Neuronal stem cell (in vitro differentiated cells): ENCODE data around the gene ASIP.
"Not testable (repeated sequence)": the region's sequence is repeated elsewhere in the genome, so short reads cannot be mapped to it uniquely, and the experiment has no call there.

Source experiments
- DNase-seq: peaks from one replicate; pipeline ENCODE4 v3.0.0-alpha.2; 2013; ENCODE audit warnings: low spot score
- H2AFZ ChIP-seq: one replicate; pipeline ENCODE4 v1.6.1; 2013; ENCODE audit warnings: mild to moderate bottlenecking, low read length, inconsistent platforms
- H2AK5ac ChIP-seq: 2 replicates; pipeline ENCODE4 v1.6.1; 2013; ENCODE audit warnings: low read depth, mild to moderate bottlenecking, inconsistent platforms, low read length, moderate library complexity, mixed read lengths
- H2BK120ac ChIP-seq: 2 replicates; pipeline ENCODE4 v1.6.1; 2013; ENCODE audit warnings: low read depth, mild to moderate bottlenecking, inconsistent platforms, low read length, moderate library complexity, mixed read lengths
- H2BK12ac ChIP-seq: one replicate; pipeline ENCODE4 v1.6.1; 2013; ENCODE audit warnings: low read length, inconsistent platforms
- H2BK15ac ChIP-seq: 2 replicates; pipeline ENCODE4 v1.6.1; 2013; ENCODE audit warnings: mild to moderate bottlenecking, low read length, inconsistent platforms, mixed read lengths
- H2BK5ac ChIP-seq: one replicate; pipeline ENCODE4 v1.6.1; 2013; ENCODE audit warnings: inconsistent platforms, mild to moderate bottlenecking, low read length, moderate library complexity
- H3K14ac ChIP-seq: one replicate; pipeline ENCODE4 v1.6.1; 2013; ENCODE audit warnings: low read length, inconsistent platforms
- H3K18ac ChIP-seq: 2 replicates; pipeline ENCODE4 v1.6.1; 2013; ENCODE audit warnings: low read length, inconsistent platforms
- H3K23ac ChIP-seq: 2 replicates; pipeline ENCODE4 v1.6.1; 2013; ENCODE audit warnings: low read depth, mild to moderate bottlenecking, mixed read lengths, low read length, inconsistent platforms; ENCODE audit not compliant: poor library complexity
- H3K27ac ChIP-seq: replicated peaks from 3 replicates; pipeline ENCODE4 v1.5.1; 2013; ENCODE audit warnings: low read length, inconsistent platforms
- H3K27me3 ChIP-seq, 3 experiments: 2 replicates each; pipeline ENCODE4 v1.6.1; 2013; ENCODE audit warnings: low read length in 3 of 3, mild to moderate bottlenecking in 2 of 3, inconsistent platforms in 1 of 3, low read depth in 1 of 3, mixed read lengths in 1 of 3, moderate library complexity in 1 of 3; ENCODE audit not compliant: control insufficient read depth in 3 of 3, insufficient read depth in 3 of 3
- H3K36me3 ChIP-seq, 2 donors: replicated peaks in 1 of 2; 2 replicates each; pipeline ENCODE4 v1.6.1; 2013; ENCODE audit warnings: low read length in 2 of 2; ENCODE audit not compliant: control insufficient read depth in 2 of 2, insufficient read depth in 2 of 2
- H3K4ac ChIP-seq: 2 replicates; pipeline ENCODE4 v1.6.1; 2013; ENCODE audit warnings: inconsistent platforms, mild to moderate bottlenecking, low read length, moderate library complexity
- H3K4me1 ChIP-seq, 2 donors: 1 replicate in 1 of 2; 2 replicates in 1 of 2; pipeline ENCODE4 v1.6.1; 2013; ENCODE audit warnings: low read length in 2 of 2, low read depth in 1 of 2; ENCODE audit not compliant: control insufficient read depth in 2 of 2, insufficient read depth in 1 of 2
- H3K4me2 ChIP-seq: one replicate; pipeline ENCODE4 v1.6.1; 2013; ENCODE audit warnings: mild to moderate bottlenecking, low read length, inconsistent platforms; ENCODE audit not compliant: insufficient read depth, poor library complexity, severe bottlenecking
- H3K4me3 ChIP-seq, 2 donors: 2 replicates each; pipeline ENCODE4 v1.5.1; 2013; ENCODE audit warnings: low read length in 2 of 2, mild to moderate bottlenecking in 2 of 2, inconsistent platforms in 1 of 2, moderate library complexity in 1 of 2
- H3K79me1 ChIP-seq: one replicate; pipeline ENCODE4 v1.6.1; 2013; ENCODE audit warnings: low read depth, mild to moderate bottlenecking, inconsistent platforms, low read length, moderate library complexity
- H3K9ac ChIP-seq: one replicate; pipeline ENCODE4 v1.6.1; 2013; ENCODE audit warnings: mild to moderate bottlenecking, low read depth, low read length, inconsistent platforms; ENCODE audit not compliant: poor library complexity
- H3K9me3 ChIP-seq, 2 donors: replicated peaks in 1 of 2; 2 replicates each; pipeline versions ENCODE3 to v1.6.1; 2013; ENCODE audit warnings: low read length in 2 of 2, mild to moderate bottlenecking in 2 of 2, inconsistent platforms in 1 of 2, low read depth in 1 of 2, mixed read lengths in 1 of 2, moderate library complexity in 1 of 2; ENCODE audit not compliant: control insufficient read depth in 2 of 2, insufficient read depth in 1 of 2
- H4K8ac ChIP-seq: one replicate; pipeline ENCODE4 v1.6.1; 2013; ENCODE audit warnings: low read depth, mild to moderate bottlenecking, inconsistent platforms, low read length, moderate library complexity
- H4K91ac ChIP-seq: one replicate; pipeline ENCODE4 v1.6.1; 2013; ENCODE audit warnings: low read length, low read depth, mild to moderate bottlenecking, inconsistent platforms; ENCODE audit not compliant: poor library complexity
- WGBS, 2 donors: extraction: QIAGEN DNeasy Blood & Tissue Kit; methylation state at CpG; one replicate each; pipeline ENCODE4 v1.1.7; 2013; ENCODE audit warnings: missing lambda C conversion rate in 2 of 2, mixed read lengths in 1 of 2; ENCODE audit not compliant: insufficient read length in 2 of 2, insufficient replicate concordance in 1 of 2; ENCODE audit errors: extremely low coverage in 2 of 2; 5-methylcytosine and 5-hydroxymethylcytosine counted together

ASIP gene

DNA sequence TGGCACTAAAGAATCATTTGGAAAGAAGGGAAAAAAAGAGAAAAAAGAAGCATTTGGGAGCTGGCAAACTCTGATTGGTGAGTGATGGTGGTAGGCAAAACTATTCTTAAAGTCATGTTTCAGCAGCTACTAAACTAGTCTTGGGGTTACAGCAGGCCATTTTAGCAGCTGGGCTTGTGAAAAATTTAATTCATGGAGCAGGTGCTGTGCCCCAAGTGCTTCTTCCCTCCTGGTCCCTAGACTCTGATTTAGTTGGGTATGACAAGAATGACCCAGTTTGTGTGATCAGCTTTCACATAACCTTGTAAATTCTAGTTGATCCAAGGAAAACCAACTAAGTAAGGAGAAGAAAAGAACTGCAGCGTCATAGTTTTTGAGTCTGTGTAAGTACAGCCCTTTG lies 1.1 kb upstream of the ASIP start:
- Histone ChIP-seq H3K4me2 (no peak overlapping the region), H3K9me3 (no peaks in the 10 kb centered on the region), H4K8ac (no peak overlapping the region), H3K9ac (no peak overlapping the region), H3K79me1 (no peaks in the 10 kb centered on the region), H3K36me3 (no peaks in the 10 kb centered on the region), H2BK15ac (no peak overlapping the region), H3K14ac (no peak overlapping the region), H2BK5ac (no peak overlapping the region), H2BK120ac (no peak overlapping the region), H3K18ac (no peak overlapping the region), H4K91ac (no peak overlapping the region), H3K4me3 (no peak overlapping the region), H3K23ac (no peak overlapping the region), H2BK12ac (no peak overlapping the region), H2AFZ (no peak overlapping the region), H3K27ac (no peak overlapping the region), H3K4me1 (no peaks in the 10 kb centered on the region), H2AK5ac (no peak overlapping the region), H3K4ac (no peak overlapping the region), H3K27me3 (no peaks in the 10 kb centered on the region)
- DNase-seq = no peak
- no CpG with 5 or more reads among the region's 1 CpG for WGBS, 2 donors

DNA sequence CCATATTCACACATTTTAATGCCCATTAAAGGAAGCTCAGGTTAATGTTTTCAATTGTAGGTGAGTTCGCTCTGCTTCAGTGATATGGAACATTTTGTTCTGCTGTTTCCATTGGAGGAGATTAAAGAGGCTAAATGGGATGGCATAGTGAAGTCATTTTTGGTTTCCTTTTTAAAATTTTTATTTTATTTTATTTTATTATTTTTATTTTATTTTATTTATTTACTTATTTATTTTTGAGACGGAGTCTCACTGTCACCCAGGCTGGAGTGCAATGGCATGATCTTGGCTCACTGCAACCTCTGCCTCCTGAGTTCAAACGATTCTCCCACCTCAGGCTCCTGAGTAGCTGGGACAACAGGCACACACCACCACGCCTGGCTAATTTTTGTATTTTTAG lies 792 bp downstream of the ASIP start:
- not testable (repeated sequence) for H2BK120ac ChIP-seq, H2AFZ ChIP-seq, H3K27me3 ChIP-seq, H3K27ac ChIP-seq, H3K79me1 ChIP-seq, H3K4ac ChIP-seq, H3K36me3 ChIP-seq, H3K9ac ChIP-seq, H3K4me2 ChIP-seq, H2BK12ac ChIP-seq, H3K4me3 ChIP-seq, H4K8ac ChIP-seq, H3K4me1 ChIP-seq, H3K14ac ChIP-seq, H3K9me3 ChIP-seq, H4K91ac ChIP-seq, H2BK15ac ChIP-seq, H2AK5ac ChIP-seq, H2BK5ac ChIP-seq, DNase-seq, H3K18ac ChIP-seq, H3K23ac ChIP-seq
- no CpG with 5 or more reads among the region's 4 CpGs for WGBS, 2 donors

DNA sequence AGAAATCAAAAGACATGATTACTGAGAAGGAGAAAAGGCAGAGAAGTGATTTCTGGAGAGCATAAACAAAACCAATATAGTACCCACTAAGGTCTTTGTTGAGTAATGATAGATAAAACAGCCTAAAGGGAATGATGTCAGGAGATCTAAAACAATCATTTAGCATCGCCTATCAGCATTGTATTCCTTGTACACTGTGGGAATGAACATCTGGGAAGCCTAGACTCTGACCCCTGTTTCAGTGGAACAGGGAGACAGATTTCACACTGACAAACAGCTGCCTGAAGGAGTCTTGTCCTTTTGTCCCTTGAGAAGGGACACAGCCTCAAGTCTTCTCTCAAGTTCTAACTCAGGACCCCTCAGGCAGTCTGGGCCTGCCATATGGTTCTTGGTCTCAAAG lies 1.7 kb downstream of the ASIP start:
- H3K36me3 ChIP-seq = no peaks in the 10 kb centered on the region
- no peaks in the 10 kb centered on the region for H3K9me3 ChIP-seq
- H3K27me3 ChIP-seq = no peaks in the 10 kb centered on the region
- H3K23ac ChIP-seq = no peak overlapping the region
- H2BK5ac ChIP-seq = no peak overlapping the region
- H3K4me1 ChIP-seq = no peaks in the 10 kb centered on the region
- H3K79me1 ChIP-seq = no peaks in the 10 kb centered on the region
- no peak overlapping the region for H3K4ac ChIP-seq
- no peak overlapping the region for H2AK5ac ChIP-seq
- H4K91ac ChIP-seq = no peak overlapping the region
- H3K9ac ChIP-seq = no peak overlapping the region
- H3K27ac ChIP-seq = no peak overlapping the region
- H4K8ac ChIP-seq = no peak overlapping the region
- H2AFZ ChIP-seq = no peak overlapping the region
- no peak overlapping the region for H2BK12ac ChIP-seq
- no peak overlapping the region for H3K18ac ChIP-seq
- H2BK120ac ChIP-seq = no peak overlapping the region
- H3K14ac ChIP-seq = no peak overlapping the region
- no peak overlapping the region for H2BK15ac ChIP-seq
- H3K4me3 ChIP-seq = no peak overlapping the region
- DNase-seq = no peak
- WGBS, 2 donors = no CpG with 5 or more reads among the region's 1 CpG
- H3K4me2 ChIP-seq = no peak overlapping the region

DNA sequence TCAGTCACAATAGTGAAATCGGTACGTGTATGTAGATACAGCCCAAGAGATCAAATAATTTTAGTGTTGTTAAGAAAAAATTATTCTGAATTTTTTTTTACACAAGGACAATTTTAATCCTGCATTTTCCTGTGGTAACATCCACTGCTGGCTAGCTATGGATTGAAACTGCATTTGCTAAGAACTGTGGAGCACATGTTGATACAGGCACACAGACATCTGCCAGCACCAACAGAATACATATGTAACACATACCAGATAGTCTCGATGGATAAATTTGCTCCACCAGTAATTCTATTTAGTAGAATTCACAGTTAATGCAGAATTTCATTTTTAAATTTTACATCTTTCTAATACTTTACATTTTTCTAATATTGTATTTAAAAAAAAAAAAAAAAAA lies 2.2 kb downstream of the ASIP start:
- Histone ChIP-seq H2BK12ac (no peak overlapping the region), H3K27ac (no peak overlapping the region), H3K4ac (no peak overlapping the region), H3K14ac (no peak overlapping the region), H2BK5ac (no peak overlapping the region), H2AFZ (no peak overlapping the region), H3K4me3 (no peak overlapping the region), H3K4me2 (no peak overlapping the region), H3K27me3 (no peaks in the 10 kb centered on the region), H3K23ac (no peak overlapping the region), H3K79me1 (no peaks in the 10 kb centered on the region), H3K9me3 (no peaks in the 10 kb centered on the region), H2AK5ac (no peak overlapping the region), H2BK15ac (no peak overlapping the region), H3K36me3 (no peaks in the 10 kb centered on the region), H2BK120ac (no peak overlapping the region), H3K18ac (no peak overlapping the region), H3K4me1 (no peaks in the 10 kb centered on the region), H3K9ac (no peak overlapping the region), H4K91ac (no peak overlapping the region), H4K8ac (no peak overlapping the region)
- whole genome bisulfite sequencing, 2 donors = no CpG with 5 or more reads among the region's 3 CpGs
- DNase-seq = no peak
